Upper lobe of left lung (tissue), 6 donors: ENCODE measurements around the gene PYDC1. TPM values are rescaled to one million over a fixed set of nuclear protein-coding genes. Genes with fewer than 3 reads are reported as not detected.
"Not testable (repeated sequence)": the region's sequence is repeated elsewhere in the genome, so short reads cannot be mapped to it uniquely, and the experiment has no call there.

Source experiments
- ATAC-seq, 2 donors: fragments of 200-7000 bp; cut with Tn5 transposase; one replicate each; pipeline ENCODE4 v1.9.1; 2022; ENCODE audit warnings: mild to moderate bottlenecking in 2 of 2, moderate library complexity in 2 of 2; ENCODE audit not compliant: low FRiP score in 2 of 2
- DNase-seq, 2 donors: peaks; one replicate each; pipeline ENCODE4 v3.0.0-alpha.2; 2019 to 2020
- H3K27ac ChIP-seq, 4 donors: fragments of 200-600 bp; sonication (generic); one replicate each; pipeline ENCODE4 v1.5.1; 2016 to 2019
- H3K27me3 ChIP-seq, 4 donors: fragments of 200-600 bp; sonication (generic); one replicate each; pipeline ENCODE4 v1.5.1; 2017 to 2019
- H3K36me3 ChIP-seq, 4 donors: fragments of 200-600 bp; sonication (generic); one replicate each; pipeline ENCODE4 v1.5.1; 2016 to 2019
- H3K4me1 ChIP-seq, 4 donors: fragments of 200-600 bp; sonication (generic); one replicate each; pipeline ENCODE4 v1.5.1; 2018 to 2019
- H3K4me3 ChIP-seq, 4 donors: fragments of 200-600 bp; sonication (generic); one replicate each; pipeline ENCODE4 v1.5.1; 2017 to 2019; ENCODE audit warnings: mild to moderate bottlenecking in 2 of 4, moderate library complexity in 1 of 4
- H3K9me3 ChIP-seq, 4 donors: fragments of 200-600 bp; sonication (generic); one replicate each; pipeline ENCODE4 v1.5.1; 2018 to 2019
- EP300 ChIP-seq, 4 donors: sonication (generic); formaldehyde crosslinking; IDR thresholded peaks; one replicate each; pipeline ENCODE4 v1.5.1; 2017; ENCODE audit warnings: antibody characterized with exemption in 4 of 4, control low read depth in 2 of 4
- POLR2A ChIP-seq, 4 donors: fragments of 450-650 bp; IDR thresholded peaks; one replicate each; pipeline ENCODE4 v1.5.1; 2016 to 2017; ENCODE audit warnings: antibody characterized with exemption in 4 of 4, mild to moderate bottlenecking in 2 of 4
- POLR2AphosphoS5 ChIP-seq, 2 donors: sonication (generic); formaldehyde crosslinking; IDR thresholded peaks; one replicate each; pipeline ENCODE4 v1.5.1; 2017; ENCODE audit warnings: antibody characterized with exemption in 2 of 2
- WGBS, 2 donors: methylation state at CpG; one replicate each; pipeline ENCODE4 v1.1.5; 2017 to 2018; 5-methylcytosine and 5-hydroxymethylcytosine counted together
- total RNA-seq, 6 donors: library from RNA; depleted of rRNA in 4 of 6; stranded (reverse); fragments of >200 nt in 4 of 6; gene quantifications; one replicate each; pipeline versions ENCODE4 v1.1.0 to v1.2.1, GENCODE V29; 2016 to 2021
- TF ChIP-seq, protein P1 (sequence below), 6 experiments: fragments of 450-650 bp in 4 of 6; fragments of 200-600 bp in 2 of 6; sonication (generic) in 2 of 6; IDR thresholded peaks; one replicate each; pipeline ENCODE4 v1.5.1; 2016 to 2019; ENCODE audit warnings: antibody characterized with exemption in 6 of 6
- donor health status: DM: no; HTN: no; CAD: no; lungs with moderate emphysema.
- donor health status: DM: no; HTN: yes; CAD: no; lungs with severe emphysema.

The PYDC1 gene
- total RNA-seq, 6 donors from 2014 or later = not detected

DNA sequence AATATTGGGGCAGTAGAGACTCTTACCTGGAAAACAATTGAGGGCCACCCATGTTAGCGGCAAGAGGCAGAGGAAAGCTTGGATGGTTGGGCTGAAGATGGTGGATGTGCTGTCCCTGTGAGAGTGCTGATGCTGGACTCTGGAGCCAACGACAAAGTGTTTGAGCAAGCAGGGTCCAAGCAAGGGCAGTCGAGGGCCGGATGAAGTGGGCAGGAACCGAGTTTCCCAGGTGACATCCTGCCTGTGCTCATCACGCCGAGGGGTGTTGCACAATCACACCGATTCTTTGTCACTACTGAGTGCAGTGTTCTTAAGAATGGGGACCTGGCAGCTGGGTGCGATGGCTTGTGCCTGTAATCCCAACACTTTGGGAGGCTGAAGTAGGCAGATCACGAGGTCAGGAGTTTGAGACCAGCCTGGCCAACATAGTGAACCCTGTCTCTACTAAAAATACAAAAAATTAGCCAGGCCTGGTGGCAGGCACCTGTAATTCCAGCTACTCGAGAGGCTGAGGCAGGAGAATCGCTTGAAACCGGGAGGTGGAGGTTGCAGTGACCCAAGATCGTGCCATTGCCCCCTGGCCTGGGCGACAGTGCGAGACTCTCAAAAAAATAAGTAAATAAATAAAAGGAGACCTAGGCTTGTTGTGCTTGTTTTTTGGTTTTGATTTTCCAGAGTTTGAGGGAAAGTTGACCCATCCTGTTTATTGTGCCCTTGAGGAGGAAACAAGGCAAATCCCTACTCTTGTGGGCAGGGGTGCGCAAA, 20.4 kb downstream of the PYDC1 start:
- DNase-seq (peak in 1 of 2 donors; percentile 41), ATAC-seq (no peak)
- H3K27me3 ChIP-seq = no peaks in the 10 kb centered on the region
- peaks cover 6 to 14% (median 10%) of the 10 kb centered on the region in 4 donors for H3K4me1 ChIP-seq
- H3K27ac ChIP-seq = no peak overlapping the region
- no peak for TF ChIP-seq EP300 (IDR thresholded peaks at IDR 0.05)
- TF ChIP-seq, protein P1, sequence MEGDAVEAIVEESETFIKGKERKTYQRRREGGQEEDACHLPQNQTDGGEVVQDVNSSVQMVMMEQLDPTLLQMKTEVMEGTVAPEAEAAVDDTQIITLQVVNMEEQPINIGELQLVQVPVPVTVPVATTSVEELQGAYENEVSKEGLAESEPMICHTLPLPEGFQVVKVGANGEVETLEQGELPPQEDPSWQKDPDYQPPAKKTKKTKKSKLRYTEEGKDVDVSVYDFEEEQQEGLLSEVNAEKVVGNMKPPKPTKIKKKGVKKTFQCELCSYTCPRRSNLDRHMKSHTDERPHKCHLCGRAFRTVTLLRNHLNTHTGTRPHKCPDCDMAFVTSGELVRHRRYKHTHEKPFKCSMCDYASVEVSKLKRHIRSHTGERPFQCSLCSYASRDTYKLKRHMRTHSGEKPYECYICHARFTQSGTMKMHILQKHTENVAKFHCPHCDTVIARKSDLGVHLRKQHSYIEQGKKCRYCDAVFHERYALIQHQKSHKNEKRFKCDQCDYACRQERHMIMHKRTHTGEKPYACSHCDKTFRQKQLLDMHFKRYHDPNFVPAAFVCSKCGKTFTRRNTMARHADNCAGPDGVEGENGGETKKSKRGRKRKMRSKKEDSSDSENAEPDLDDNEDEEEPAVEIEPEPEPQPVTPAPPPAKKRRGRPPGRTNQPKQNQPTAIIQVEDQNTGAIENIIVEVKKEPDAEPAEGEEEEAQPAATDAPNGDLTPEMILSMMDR (IDR thresholded peaks at IDR 0.05) = no peak
- no peak for TF ChIP-seq POLR2A (IDR thresholded peaks at IDR 0.05)
- TF ChIP-seq POLR2AphosphoS5 (IDR thresholded peaks at IDR 0.05) = no peak
- no peak overlapping the region for H3K4me3 ChIP-seq
- peaks cover 24 to 66% (median 45%) of the 10 kb centered on the region in 4 donors for H3K36me3 ChIP-seq
- H3K9me3 ChIP-seq = no peaks in the 10 kb centered on the region
- 71 to 83% methylated on average over 17 of the region's 17 CpGs for WGBS, 2 donors

DNA sequence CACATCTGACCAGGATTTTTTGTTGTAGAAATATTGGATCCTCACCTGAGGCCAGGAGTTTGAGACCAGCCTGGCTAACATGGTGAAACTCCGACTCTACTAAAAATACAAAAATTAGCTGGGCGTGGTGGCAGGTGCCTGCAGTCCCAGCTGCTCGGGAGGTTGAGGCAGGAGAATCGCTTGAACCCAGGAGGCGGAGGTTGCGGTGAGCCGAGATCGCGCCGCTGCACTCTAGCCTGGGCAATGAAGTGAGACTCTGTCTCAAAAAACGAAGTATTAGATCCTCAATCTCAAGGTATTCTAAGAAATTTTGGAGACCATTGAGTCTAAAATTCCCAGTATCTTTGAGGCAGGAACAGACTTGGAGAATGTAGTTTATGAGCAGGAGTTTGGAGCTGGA, 21.1 kb downstream of the PYDC1 start:
- not testable (repeated sequence) for H3K4me3 ChIP-seq, DNase-seq, H3K27me3 ChIP-seq, H3K27ac ChIP-seq, ATAC-seq, H3K4me1 ChIP-seq, H3K9me3 ChIP-seq
- 96 to 98% methylated on average over 11 of the region's 11 CpGs for WGBS, 2 donors
- H3K36me3 ChIP-seq = peaks cover 30 to 73% (median 50%) of the 10 kb centered on the region in 4 donors

DNA sequence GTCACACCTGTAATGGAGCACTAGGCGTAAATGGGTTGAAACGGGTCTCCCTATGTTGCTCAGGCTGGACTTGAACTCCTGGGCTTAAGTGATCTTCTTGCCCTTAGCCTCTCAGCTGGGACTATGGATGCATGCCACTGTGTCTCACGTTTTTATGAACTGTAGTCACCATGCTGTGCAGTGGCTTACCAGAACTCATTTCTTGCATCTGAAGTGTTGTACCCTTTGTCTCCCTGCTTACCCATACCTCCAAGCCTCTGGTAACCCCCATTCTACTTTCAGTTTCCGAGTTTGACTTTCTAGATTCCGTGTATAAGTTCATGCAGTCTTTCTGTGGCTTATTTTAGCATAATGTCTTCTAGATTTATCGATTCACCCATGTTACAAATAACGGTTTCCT, 22.0 kb downstream of the PYDC1 start:
- 82 to 86% methylated on average over 7 of the region's 7 CpGs for WGBS, 2 donors
- H3K4me3 ChIP-seq = no peak overlapping the region
- no peaks in the 10 kb centered on the region for H3K9me3 ChIP-seq
- TF ChIP-seq EP300 (IDR thresholded peaks at IDR 0.05) = no peak
- TF ChIP-seq, protein P1 (IDR thresholded peaks at IDR 0.05) = no peak
- no peak for TF ChIP-seq POLR2AphosphoS5 (IDR thresholded peaks at IDR 0.05)
- TF ChIP-seq POLR2A (IDR thresholded peaks at IDR 0.05) = no peak
- H3K4me1 ChIP-seq = peaks cover 0 to under 1% (median 0%) of the 10 kb centered on the region in 4 donors
- DNase-seq = no peak
- H3K27me3 ChIP-seq = no peaks in the 10 kb centered on the region
- H3K27ac ChIP-seq = no peak overlapping the region
- peaks cover 38 to 82% (median 60%) of the 10 kb centered on the region in 4 donors for H3K36me3 ChIP-seq
- ATAC-seq = no peak

DNA sequence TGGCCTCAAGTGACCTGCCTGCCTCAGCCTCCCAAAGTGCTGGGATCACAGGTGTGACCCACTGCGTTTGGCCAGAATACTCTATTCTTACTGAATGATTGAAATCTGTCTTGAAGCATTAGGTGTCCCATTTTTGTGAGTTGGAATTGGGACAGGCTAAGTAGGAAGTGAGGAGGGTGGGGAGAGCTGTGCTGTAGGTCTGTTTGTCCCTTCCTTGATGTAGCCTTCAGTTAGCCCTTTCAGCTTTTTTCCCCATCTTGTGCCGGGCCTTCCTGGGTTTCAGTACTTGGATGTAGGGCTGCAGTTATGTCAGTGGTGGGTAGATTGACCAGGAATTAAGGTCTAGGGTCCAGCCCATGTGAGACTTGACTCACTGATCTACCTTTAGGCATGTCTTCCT, 23.1 kb downstream of the PYDC1 start:
- Histone ChIP-seq H3K4me1 (no peaks in the 10 kb centered on the region), H3K27me3 (no peaks in the 10 kb centered on the region), H3K27ac (no peak overlapping the region), H3K4me3 (no peak overlapping the region), H3K9me3 (no peaks in the 10 kb centered on the region), H3K36me3 (peaks cover 49 to 85% (median 70%) of the 10 kb centered on the region in 4 donors)
- 89 to 90% methylated on average over 2 of the region's 2 CpGs for WGBS, 2 donors
- ATAC-seq = no peak
- TF ChIP-seq POLR2AphosphoS5 (IDR thresholded peaks at IDR 0.05) (no peak), POLR2A (IDR thresholded peaks at IDR 0.05) (no peak), EP300 (IDR thresholded peaks at IDR 0.05) (no peak)
- TF ChIP-seq, protein P1 (IDR thresholded peaks at IDR 0.05) = no peak
- DNase-seq = no peak

DNA sequence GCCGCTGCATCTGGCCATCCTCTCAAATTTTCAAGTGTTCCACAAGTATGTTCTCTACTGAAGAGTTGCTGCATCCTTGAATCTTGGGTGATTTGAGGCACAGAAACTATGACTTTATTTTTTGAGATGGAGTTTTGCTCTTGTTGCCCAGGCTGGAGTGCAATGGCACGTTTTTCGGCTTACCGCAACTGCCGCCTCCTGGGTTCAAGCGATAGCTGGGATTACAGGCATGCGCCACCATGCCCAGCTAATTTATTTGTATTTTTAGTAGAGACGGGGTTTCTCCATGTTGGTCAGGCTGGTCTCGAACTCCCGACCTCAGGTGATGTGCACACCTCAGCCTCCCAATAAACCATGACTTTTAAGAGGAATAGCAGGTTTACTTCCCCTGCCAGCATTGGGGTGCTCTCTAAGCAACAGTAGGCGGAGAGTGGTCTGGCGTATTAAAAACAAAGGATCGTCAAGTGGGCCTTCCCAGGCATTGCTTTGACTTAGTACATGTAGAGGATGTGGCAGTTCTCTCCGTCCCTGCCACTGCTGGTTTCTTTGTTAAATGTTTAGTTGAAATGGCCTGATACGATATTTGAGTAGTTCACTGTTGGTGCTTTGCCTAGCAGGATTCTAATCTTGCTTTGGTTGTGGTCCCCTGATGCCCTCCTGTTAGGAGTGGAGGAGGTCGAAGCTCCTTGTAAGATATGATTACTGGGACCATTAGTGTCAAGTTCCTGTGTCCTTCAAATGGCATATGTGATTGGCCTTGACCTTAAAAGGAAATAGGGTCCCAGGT, 23.9 kb downstream of the PYDC1 start:
- no peaks in the 10 kb centered on the region for H3K27me3 ChIP-seq
- DNase-seq (no peak), ATAC-seq (no peak)
- H3K36me3 ChIP-seq = peaks cover 56 to 94% (median 78%) of the 10 kb centered on the region in 4 donors
- TF ChIP-seq, protein P1 (IDR thresholded peaks at IDR 0.05) = no peak
- no peak for TF ChIP-seq POLR2AphosphoS5 (IDR thresholded peaks at IDR 0.05)
- TF ChIP-seq EP300 (IDR thresholded peaks at IDR 0.05) = no peak
- no peak overlapping the region for H3K4me3 ChIP-seq
- no peaks in the 10 kb centered on the region for H3K9me3 ChIP-seq
- no peak overlapping the region for H3K27ac ChIP-seq
- 92% methylated on average over 16 of the region's 16 CpGs for WGBS, 2 donors
- H3K4me1 ChIP-seq = no peaks in the 10 kb centered on the region
